OCI-LY1 (cell line): ENCODE results near the gene NDUFS5.
"Not testable (repeated sequence)": the region's sequence is repeated elsewhere in the genome, so short reads cannot be mapped to it uniquely, and the experiment has no call there.

ENCODE experiments used
- CTCF ChIP-seq: fragments of 200-600 bp; sonication (generic), shearing (Covaris generic); IDR thresholded peaks from 2 replicates; pipeline ENCODE4 v1.5.1; 2017; ENCODE audit warnings: mild to moderate bottlenecking, antibody characterized with exemption, low read length, moderate library complexity, mixed read lengths
- EZH2 ChIP-seq: fragments of 200-600 bp; sonication (generic), shearing (Covaris generic); IDR thresholded peaks from 2 replicates; pipeline ENCODE4 v1.8.0; 2017; ENCODE audit warnings: borderline replicate concordance, mixed run types, mild to moderate bottlenecking, antibody characterized with exemption, low read length, moderate library complexity, mixed read lengths

- TF ChIP-seq CTCF, EZH2: not testable (repeated sequence)
These were observed 29.1 kb downstream of the NDUFS5 start for GRCh38 chr1:39055213-39055710.
